PC-3 (cell line): ENCODE results near the gene APOBEC3G.

ENCODE experiments used
- CTCF ChIP-seq: fragments of 300-600 bp; sonication (generic); conservative IDR thresholded peaks from 2 replicates; pipeline ENCODE4 v1.5.1; 2017; ENCODE audit warnings: antibody characterized with exemption, low read depth, mild to moderate bottlenecking, low read length
- EZH2 ChIP-seq: fragments of 300-600 bp; sonication (generic); IDR thresholded peaks from one replicate; pipeline ENCODE4 v1.6.1; 2017; ENCODE audit warnings: antibody characterized with exemption, mild to moderate bottlenecking, low read length; ENCODE audit not compliant: unreplicated experiment

DNA sequence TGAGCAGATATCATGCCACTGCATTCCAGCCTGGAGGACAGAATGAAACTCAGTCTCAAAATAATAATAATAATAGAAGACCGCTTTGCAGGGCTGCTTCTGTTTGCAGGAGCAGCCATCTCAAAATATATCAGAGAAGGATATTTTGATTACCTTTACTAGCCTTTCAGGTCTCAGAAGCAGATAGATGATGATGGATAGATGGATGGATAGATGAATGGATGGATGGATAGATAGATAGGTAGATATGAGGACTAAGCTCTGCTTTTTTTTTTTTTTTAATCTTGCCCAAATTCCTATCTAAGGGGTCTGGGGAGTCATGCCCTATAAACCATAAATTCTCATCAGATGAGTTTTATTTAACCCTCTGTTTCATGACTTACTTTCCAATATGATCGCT, 38.5 kb downstream of the APOBEC3G start:
- TF ChIP-seq CTCF (no peak), EZH2 (no peak)
